K562 (cell line): ENCODE data around the gene ZMIZ1. TPM values are rescaled to one million over a fixed set of nuclear protein-coding genes. Genes with fewer than 3 reads are reported as not detected.

ENCODE experiments used
- DPF2 ChIP-seq: fragments of 450-650 bp; IDR thresholded peaks from 2 replicates; pipeline ENCODE4 v1.6.1; 2016
- RB1 ChIP-seq: fragments of 450-650 bp; IDR thresholded peaks from 2 replicates; pipeline ENCODE4 v1.6.1; 2017; ENCODE audit warnings: low read depth, mild to moderate bottlenecking
- REST ChIP-seq, 2 experiments: fragments of 450-650 bp; formaldehyde crosslinking in 1 of 2; IDR thresholded peaks; 2 replicates each; pipeline versions ENCODE4 v1.4.0 to v1.6.1; 2014 to 2020; ENCODE audit warnings: mild to moderate bottlenecking in 2 of 2, borderline replicate concordance in 1 of 2, low read depth in 1 of 2
- RFX5 ChIP-seq: IDR thresholded peaks from 2 replicates; pipeline ENCODE4 v1.6.1; 2011; ENCODE audit warnings: low read depth, mild to moderate bottlenecking, improper control_type of control experiment, low read length
- TEAD4 ChIP-seq, 2 experiments: sonication (generic) in 1 of 2; formaldehyde crosslinking in 1 of 2; IDR thresholded peaks; 2 replicates each; pipeline versions ENCODE4 v1.6.1 to v1.8.0; 2012 to 2022; ENCODE audit warnings: borderline replicate concordance in 1 of 2, inconsistent platforms in 1 of 2, low read length in 1 of 2, mild to moderate bottlenecking in 1 of 2, missing genetic modification reagents in 1 of 2
- TRIM24 ChIP-seq, 2 experiments: fragments of 450-650 bp; IDR thresholded peaks; 2 replicates each; pipeline ENCODE4 v1.6.1; 2016
- ZNF134 ChIP-seq: fragments of 250-450 bp; sonication (Bioruptor Pico); conservative IDR thresholded peaks from 2 replicates; pipeline ENCODE4 v1.4.0; 2020
- polyA plus RNA-seq, 8 experiments: library from polyadenylated mRNA; depleted of rRNA in 4 of 8; stranded (reverse) in 5 of 8; unstranded in 3 of 8; fragments of >200 nt; fragmentation: Nextera tagmentation in 2 of 8; fragmentation: Illumina TruSeq in 1 of 8; extraction: Ambion mirVana in 2 of 8; extraction: Trizol in 1 of 8; gene quantifications; 2 replicates each; pipeline versions ENCODE4 v1.2.1 to v1.2.3, GENCODE V29; 2011 to 2014; ENCODE audit warnings: inconsistent platforms in 1 of 8, missing spikeins in 1 of 8
- total RNA-seq, 7 experiments: library from RNA; depleted of rRNA in 6 of 7; stranded (reverse); fragments of >200 nt in 6 of 7; fragmentation: Illumina TruSeq in 2 of 7; extraction: Trizol in 2 of 7; gene quantifications; 2 replicates each; pipeline versions ENCODE4 v1.2.1 to v1.2.3, GENCODE V29; 2011 to 2021; ENCODE audit warnings: low replicate concordance in 1 of 7
- TF ChIP-seq, protein P1 (sequence below), 2 experiments: IDR thresholded peaks; 2 replicates each; pipeline ENCODE4 v1.6.1; 2012; ENCODE audit warnings: improper control_type of control experiment in 2 of 2, low read depth in 2 of 2, low read length in 2 of 2, borderline replicate concordance in 1 of 2
- TF ChIP-seq, protein P2 (sequence below): fragments of 450-650 bp; IDR thresholded peaks from 2 replicates; pipeline ENCODE4 v1.6.1; 2016; ENCODE audit warnings: missing biosample characterization, missing genetic modification characterization
- TF ChIP-seq, protein P3 (sequence below): sonication (generic); formaldehyde crosslinking; IDR thresholded peaks from 2 replicates; pipeline ENCODE4 v1.8.0; 2022; ENCODE audit warnings: missing genetic modification reagents, mild to moderate bottlenecking, moderate library complexity, borderline replicate concordance

ZMIZ1 gene
- total and polyA plus RNA-seq, 9 of the 15 experiments (the other 6 are each of a cell fraction or from before 2014, with no cell fraction given): 1.0 to 37.3 (median 4.3) TPM

DNA sequence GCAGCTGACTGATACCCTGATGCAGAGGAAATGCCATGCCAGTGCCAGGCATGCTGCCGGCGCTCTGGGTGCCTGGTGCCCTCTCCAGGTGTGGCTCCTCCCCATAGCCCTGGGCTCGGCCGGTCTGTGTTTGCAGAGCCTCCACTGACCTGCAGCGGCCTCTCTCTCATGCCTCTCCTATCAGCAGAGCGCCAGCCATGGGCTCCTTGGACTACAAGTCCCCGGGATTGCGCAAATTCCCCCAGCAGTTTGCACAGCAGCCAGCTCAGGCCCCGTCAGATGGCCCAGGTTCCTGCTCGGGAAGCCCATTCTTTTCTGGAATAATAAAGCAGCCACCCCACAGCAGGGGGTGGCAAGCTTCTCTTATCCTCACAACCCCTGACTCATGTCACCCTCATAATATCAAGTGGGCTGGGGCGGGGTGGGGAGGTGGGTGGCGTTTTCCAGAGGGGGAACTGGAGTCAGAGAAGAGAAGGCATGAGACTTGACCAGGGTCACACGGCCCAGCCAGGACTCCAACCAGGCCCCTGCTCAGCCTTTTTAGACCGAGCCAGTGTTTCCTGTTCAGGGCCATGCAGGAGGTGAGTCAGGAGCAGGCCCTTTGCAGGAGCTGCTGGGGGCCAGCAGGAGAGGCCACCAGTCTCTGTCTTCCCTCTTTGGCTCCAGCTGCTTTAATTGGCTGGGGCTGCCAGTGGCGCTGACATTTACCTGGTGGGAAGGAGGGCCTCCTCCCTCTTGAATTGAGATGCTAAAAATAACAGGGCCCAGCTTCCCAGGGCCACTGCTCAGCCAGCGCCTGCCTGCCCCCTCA, 58.6 kb downstream of the ZMIZ1 start (continued):
- TF ChIP-seq, protein P1, sequence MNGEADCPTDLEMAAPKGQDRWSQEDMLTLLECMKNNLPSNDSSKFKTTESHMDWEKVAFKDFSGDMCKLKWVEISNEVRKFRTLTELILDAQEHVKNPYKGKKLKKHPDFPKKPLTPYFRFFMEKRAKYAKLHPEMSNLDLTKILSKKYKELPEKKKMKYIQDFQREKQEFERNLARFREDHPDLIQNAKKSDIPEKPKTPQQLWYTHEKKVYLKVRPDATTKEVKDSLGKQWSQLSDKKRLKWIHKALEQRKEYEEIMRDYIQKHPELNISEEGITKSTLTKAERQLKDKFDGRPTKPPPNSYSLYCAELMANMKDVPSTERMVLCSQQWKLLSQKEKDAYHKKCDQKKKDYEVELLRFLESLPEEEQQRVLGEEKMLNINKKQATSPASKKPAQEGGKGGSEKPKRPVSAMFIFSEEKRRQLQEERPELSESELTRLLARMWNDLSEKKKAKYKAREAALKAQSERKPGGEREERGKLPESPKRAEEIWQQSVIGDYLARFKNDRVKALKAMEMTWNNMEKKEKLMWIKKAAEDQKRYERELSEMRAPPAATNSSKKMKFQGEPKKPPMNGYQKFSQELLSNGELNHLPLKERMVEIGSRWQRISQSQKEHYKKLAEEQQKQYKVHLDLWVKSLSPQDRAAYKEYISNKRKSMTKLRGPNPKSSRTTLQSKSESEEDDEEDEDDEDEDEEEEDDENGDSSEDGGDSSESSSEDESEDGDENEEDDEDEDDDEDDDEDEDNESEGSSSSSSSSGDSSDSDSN (IDR thresholded peaks at IDR 0.05; ENCODE audit: borderline replicate concordance in 1 of 2, low read depth in 2 of 2, low read length in 2 of 2): peak; percentile 51 to 77; a peak in 2 of 4 replicates
- TF ChIP-seq, protein P2, sequence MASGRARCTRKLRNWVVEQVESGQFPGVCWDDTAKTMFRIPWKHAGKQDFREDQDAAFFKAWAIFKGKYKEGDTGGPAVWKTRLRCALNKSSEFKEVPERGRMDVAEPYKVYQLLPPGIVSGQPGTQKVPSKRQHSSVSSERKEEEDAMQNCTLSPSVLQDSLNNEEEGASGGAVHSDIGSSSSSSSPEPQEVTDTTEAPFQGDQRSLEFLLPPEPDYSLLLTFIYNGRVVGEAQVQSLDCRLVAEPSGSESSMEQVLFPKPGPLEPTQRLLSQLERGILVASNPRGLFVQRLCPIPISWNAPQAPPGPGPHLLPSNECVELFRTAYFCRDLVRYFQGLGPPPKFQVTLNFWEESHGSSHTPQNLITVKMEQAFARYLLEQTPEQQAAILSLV (tag): peak; percentile 83
- TF ChIP-seq TEAD4 (IDR thresholded peaks at IDR 0.05; ENCODE audit: low read length) (peak; percentile 18; the same call in 1 of the 2 replicates), TEAD4 (CRISPR knock-in tag; IDR thresholded peaks at IDR 0.05; ENCODE audit: borderline replicate concordance) (no peak), ZNF134 (CRISPR knock-in tag) (no peak), TRIM24 (IDR thresholded peaks at IDR 0.05) (no peak), REST (IDR thresholded peaks at IDR 0.05; ENCODE audit: borderline replicate concordance) (peak; percentile 18; the same call in 1 of the 2 replicates), REST (CRISPR knock-in tag; IDR thresholded peaks at IDR 0.05; ENCODE audit: low read depth) (no peak), RB1 (peak; percentile 15; the same call in 1 of the 2 replicates), DPF2 (peak; percentile 66), RFX5 (no peak)
- TF ChIP-seq, protein P3, sequence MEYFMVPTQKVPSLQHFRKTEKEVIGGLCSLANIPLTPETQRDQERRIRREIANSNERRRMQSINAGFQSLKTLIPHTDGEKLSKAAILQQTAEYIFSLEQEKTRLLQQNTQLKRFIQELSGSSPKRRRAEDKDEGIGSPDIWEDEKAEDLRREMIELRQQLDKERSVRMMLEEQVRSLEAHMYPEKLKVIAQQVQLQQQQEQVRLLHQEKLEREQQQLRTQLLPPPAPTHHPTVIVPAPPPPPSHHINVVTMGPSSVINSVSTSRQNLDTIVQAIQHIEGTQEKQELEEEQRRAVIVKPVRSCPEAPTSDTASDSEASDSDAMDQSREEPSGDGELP (CRISPR knock-in tag): peak; percentile 58; the same call in 1 of the 2 replicates
- TF ChIP-seq, all 486 proteins: peak for 50
